22Rv1 (cell line): ENCODE measurements around the gene CRYAB.
"Not testable (repeated sequence)": the region's sequence is repeated elsewhere in the genome, so short reads cannot be mapped to it uniquely, and the experiment has no call there.

Experiments
- H3K27ac ChIP-seq: fragments of 450-650 bp; 2 replicates; pipeline ENCODE4 v1.5.1; 2017
- ZFX ChIP-seq: fragments of 450-650 bp; IDR thresholded peaks from 2 replicates; pipeline ENCODE4 v1.6.1; 2017; ENCODE audit warnings: antibody characterized with exemption, borderline replicate concordance
- TF ChIP-seq, protein P1 (sequence below): fragments of 450-650 bp; IDR thresholded peaks from 2 replicates; pipeline ENCODE4 v1.5.1; 2017; ENCODE audit warnings: mild to moderate bottlenecking

The CRYAB gene

DNA sequence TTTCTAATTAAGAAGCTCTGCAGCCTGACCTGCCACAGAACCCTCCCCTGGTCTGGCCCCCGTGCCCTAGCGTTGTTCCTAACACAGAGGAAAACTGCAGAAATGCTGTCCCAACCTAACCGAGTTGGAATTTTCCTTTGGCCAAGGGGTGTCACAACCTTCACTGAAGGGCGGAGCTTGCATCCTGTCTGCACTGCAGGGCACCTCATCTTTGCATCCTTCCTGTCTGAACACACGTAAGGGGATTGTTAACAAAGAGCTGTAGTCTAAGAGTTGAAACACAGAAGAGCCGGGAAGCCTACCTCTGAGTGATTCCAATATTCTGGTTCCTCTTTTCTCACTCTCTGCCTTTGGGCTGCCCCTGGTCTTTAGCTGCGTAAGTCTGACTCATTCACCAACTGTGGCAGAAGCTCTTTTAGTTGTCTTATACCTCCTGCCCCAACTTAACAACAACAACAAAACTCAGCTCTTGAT, 27.2 kb upstream of the CRYAB start:
- H3K27ac ChIP-seq: no peak overlapping the region
- TF ChIP-seq, protein P1, sequence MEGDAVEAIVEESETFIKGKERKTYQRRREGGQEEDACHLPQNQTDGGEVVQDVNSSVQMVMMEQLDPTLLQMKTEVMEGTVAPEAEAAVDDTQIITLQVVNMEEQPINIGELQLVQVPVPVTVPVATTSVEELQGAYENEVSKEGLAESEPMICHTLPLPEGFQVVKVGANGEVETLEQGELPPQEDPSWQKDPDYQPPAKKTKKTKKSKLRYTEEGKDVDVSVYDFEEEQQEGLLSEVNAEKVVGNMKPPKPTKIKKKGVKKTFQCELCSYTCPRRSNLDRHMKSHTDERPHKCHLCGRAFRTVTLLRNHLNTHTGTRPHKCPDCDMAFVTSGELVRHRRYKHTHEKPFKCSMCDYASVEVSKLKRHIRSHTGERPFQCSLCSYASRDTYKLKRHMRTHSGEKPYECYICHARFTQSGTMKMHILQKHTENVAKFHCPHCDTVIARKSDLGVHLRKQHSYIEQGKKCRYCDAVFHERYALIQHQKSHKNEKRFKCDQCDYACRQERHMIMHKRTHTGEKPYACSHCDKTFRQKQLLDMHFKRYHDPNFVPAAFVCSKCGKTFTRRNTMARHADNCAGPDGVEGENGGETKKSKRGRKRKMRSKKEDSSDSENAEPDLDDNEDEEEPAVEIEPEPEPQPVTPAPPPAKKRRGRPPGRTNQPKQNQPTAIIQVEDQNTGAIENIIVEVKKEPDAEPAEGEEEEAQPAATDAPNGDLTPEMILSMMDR: no peak
- TF ChIP-seq ZFX: no peak

DNA sequence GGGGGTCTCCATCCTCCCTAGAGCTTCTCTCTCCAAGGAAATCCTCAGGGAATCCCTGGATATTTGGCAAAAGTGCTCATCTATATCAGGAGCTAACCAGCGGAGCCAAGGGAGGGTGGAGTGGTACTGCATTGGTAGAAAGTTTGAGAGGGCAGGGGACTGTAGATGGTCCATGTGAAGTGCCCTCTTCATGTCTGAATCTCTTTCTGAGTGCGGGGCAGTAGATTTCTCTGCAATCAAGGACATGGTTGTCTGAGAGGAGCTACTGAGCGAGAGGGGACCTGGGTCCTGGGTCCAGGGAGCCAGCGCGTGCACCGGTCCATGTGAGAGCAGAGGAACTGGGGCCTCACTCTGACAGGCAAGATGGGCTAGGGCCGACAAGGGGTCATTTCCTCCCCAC, 26.3 kb upstream of the CRYAB start:
- no peak overlapping the region for H3K27ac ChIP-seq
- no peak for TF ChIP-seq ZFX
- TF ChIP-seq, protein P1: no peak

DNA sequence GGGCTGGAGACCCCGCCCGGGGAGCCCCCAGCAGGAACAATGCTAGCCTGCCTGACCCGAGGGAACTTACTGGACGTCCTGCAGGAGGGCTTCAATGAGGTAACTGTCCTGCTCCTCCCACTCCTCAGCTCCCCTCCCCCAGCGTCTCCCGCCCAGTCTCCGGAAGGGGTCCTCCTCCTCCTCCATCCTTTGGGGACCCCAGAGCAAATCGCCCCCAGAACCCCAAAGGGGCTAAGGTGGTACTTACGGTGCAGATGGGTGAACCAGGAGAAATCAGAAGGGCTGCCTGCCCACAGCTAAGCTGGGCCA, 25.8 kb upstream of the CRYAB start:
- TF ChIP-seq, protein P1: no peak
- TF ChIP-seq ZFX: no peak
- no peak overlapping the region for H3K27ac ChIP-seq

DNA sequence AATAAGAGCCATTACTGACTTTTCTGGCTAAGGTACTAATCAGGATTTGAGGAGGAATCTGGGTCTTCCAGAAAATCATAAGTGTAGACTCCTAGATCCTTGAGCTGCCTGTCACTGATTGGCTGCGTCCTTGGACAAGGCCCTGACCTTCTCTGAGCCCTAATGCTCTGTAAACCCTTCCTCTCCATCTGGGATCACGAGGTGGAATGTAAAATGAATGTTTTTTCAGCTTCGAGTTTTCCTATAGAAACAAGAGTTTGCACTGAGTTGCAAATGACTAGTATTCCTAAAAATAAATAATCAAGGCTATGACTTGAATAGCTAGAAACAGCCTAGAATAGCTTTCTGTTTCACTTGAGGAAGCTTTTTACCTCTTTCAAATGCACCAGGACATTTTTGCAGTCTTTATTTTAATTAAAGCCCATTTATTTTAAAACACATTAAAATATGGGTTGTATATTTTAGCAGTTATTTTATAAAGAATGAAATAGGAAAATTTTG, 24.5 kb upstream of the CRYAB start:
- H3K27ac ChIP-seq: no peak overlapping the region
- TF ChIP-seq ZFX: no peak
- TF ChIP-seq, protein P1: no peak

DNA sequence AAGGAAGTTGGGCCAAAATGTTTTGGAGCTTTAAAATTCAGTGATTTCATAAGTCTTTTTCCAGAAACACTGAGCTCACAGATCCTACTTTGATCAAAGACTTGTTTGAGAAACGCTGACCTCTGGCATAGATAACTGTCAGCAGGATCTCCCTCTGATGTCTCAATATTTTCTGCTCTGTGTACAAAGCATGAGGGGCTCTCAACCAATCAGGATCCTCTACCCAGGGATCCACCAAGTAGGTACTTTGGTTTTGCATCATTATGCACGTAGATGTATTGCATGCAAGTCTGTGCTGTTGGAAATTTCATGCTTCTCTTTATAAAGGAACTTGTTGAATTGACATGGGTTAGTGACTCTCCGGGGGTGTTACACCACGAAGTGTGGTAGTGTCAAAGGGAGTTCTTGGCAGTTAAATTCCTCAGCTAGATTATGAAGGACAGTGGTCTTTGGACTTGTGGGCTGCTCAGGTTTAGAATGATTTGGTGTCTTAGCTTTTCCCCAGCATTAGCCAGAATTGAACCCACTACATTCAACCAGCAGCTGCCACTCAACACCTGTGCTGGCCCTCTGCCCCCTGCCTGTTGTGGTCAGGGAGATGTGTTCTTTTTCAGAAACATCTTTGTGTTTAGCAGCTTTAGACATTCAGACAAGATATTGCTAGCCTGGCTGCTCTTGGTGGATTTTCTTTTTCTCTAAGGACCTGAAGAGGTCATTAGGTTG, 23.9 kb upstream of the CRYAB start:
- no peak overlapping the region for H3K27ac ChIP-seq
- TF ChIP-seq ZFX: no peak
- TF ChIP-seq, protein P1: no peak

DNA sequence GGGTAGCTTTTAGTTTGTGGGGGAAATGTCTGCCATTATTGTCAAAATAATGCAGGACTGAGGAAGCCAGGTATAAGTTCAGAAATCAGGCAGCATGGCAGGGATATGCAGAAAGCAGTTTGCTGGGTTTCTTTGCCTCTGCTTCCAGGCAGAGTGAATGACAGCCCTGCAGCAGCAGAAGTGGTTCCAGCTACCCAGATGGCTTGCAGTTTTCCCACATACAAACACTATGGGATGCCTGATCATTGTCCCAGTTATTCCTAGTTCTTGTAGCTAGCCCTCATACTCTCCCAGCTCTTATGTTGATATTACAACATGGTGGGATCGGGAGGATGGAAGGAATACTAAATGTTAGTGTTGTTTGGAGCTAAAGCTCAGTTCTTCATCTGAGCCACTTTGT, 22.7 kb upstream of the CRYAB start:
- no peak overlapping the region for H3K27ac ChIP-seq
- TF ChIP-seq, protein P1: no peak
- no peak for TF ChIP-seq ZFX

DNA sequence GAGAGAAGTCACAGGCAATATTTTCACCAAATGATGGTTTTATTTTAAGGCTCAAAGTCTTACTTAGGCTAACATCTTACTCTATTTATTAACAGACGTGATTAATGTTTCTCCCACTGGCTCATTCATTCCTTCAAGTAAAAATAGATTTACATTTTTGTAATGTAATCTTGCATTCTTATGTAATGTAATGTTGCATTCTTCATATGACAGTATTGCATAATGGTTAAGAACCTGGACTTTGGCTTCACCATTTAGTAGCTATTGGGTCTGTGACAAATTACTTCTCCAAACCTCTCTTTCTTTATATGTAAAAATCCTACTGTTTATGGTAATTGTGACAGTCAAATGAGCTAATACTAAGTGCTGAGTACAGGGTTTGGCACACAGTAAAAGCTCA, 22.3 kb upstream of the CRYAB start:
- no peak overlapping the region for H3K27ac ChIP-seq
- TF ChIP-seq, protein P1: no peak
- no peak for TF ChIP-seq ZFX

DNA sequence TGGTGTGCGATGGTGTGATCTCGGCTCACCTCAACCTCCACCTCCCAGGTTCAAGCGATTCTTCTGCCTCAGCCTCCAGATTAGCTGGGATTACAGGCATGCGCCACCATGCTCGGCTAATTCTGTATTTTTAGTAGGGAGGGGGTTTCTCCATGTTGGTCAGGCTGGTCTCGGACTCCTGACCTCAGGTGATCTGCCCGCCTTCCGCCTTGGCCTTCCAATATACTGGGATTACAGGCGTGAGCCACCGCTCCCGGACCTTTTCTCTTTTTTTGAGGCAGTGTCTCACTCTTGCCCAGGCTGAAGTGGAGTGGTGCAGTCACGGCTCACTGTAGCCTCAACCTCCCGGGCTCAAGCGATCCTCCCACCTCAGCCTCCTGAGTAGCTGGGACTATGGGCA, 21.6 kb upstream of the CRYAB start:
- not testable (repeated sequence) for H3K27ac ChIP-seq
